HCT116 (cell line): ENCODE data around the gene CCDC30. TPM values are rescaled to one million over a fixed set of nuclear protein-coding genes. Genes with fewer than 3 reads are reported as not detected.

Experiments used
- ATAC-seq: fragments of 200-7000 bp; cut with Tn5 transposase; 2 replicates; pipeline ENCODE4 v1.9.1; 2020; ENCODE audit warnings: mild to moderate bottlenecking, moderate library complexity
- BruUV-seq: library from RNA; stranded (reverse); fragments of 400-500 nt; replicated peaks from 2 replicates; lab custom pipeline; 2021; lab: Mats Ljungman, UMichigan
- CTCF ChIA-PET: fragments of 300-600 bp; sonication (Branson Sonifier 250); formaldehyde crosslinking; loops from one replicate; lab custom pipeline; 2021; ENCODE audit warnings: antibody characterized with exemption; lab: Charles Lee
- POLR2A ChIA-PET: fragments of 300-600, 350-600 bp; sonication (Branson Sonifier 250); formaldehyde crosslinking; loops from one replicate; lab custom pipeline; 2021; ENCODE audit warnings: antibody characterized with exemption; lab: Charles Lee
- RAD21 ChIA-PET, 2 experiments: fragments of 300-600 bp; sonication (Branson Sonifier 250); formaldehyde crosslinking; loops; one replicate each; lab custom pipeline; 2023; ENCODE audit warnings: low total read pairs in 2 of 2; ENCODE audit not compliant: uncharacterized antibody in 2 of 2, unreplicated experiment in 2 of 2, low non-redundant PET in 1 of 2; lab: Charles Lee
- DNase-seq: peaks from one replicate; pipeline ENCODE4 v3.0.0-alpha.2; 2010; ENCODE audit warnings: low read depth, low spot score
- H2AFZ ChIP-seq: fragments of 200-600 bp; shearing (Covaris generic), sonication (generic); 2 replicates; pipeline ENCODE4 v1.6.1; 2017; ENCODE audit warnings: low read depth, mixed run types, mixed read lengths, antibody characterized with exemption, low read length; ENCODE audit not compliant: poor library complexity, severe bottlenecking
- H3K27ac ChIP-seq: 2 replicates; pipeline ENCODE4 v1.5.1; 2012; ENCODE audit warnings: low read depth, low read length
- H3K27me3 ChIP-seq: fragments of 200-600 bp; sonication (generic); 2 replicates; pipeline ENCODE4 v1.6.1; 2016; ENCODE audit warnings: mixed run types, low read length, mixed read lengths; ENCODE audit not compliant: insufficient read depth
- H3K36me3 ChIP-seq, 2 experiments: fragments of 200-500 bp in 1 of 2; fragments of 200-600 bp in 1 of 2; sonication (Bioruptor generic) in 1 of 2; sonication (generic) in 1 of 2; 2 replicates each; pipeline versions ENCODE4 v1.5.1 to v1.6.1; 2014 to 2016; ENCODE audit warnings: low read length in 2 of 2, inconsistent platforms in 1 of 2, mixed read lengths in 1 of 2, mixed run types in 1 of 2; ENCODE audit not compliant: insufficient read depth in 2 of 2, control insufficient read depth in 1 of 2
- H3K4me1 ChIP-seq, 2 experiments: fragments of 200-600 bp in 1 of 2; sonication (generic) in 1 of 2; 2 replicates each; pipeline versions ENCODE4 v1.5.1 to v1.6.1; 2012 to 2017; ENCODE audit warnings: low read length in 2 of 2, inconsistent platforms in 1 of 2, mild to moderate bottlenecking in 1 of 2, mixed read lengths in 1 of 2, mixed run types in 1 of 2, moderate library complexity in 1 of 2; ENCODE audit not compliant: insufficient read depth in 2 of 2, control insufficient read depth in 1 of 2
- H3K4me2 ChIP-seq: fragments of 200-600 bp; sonication (generic); 2 replicates; pipeline ENCODE4 v1.6.1; 2017; ENCODE audit warnings: mixed run types, low read length, mixed read lengths
- H3K4me3 ChIP-seq, 2 experiments: fragments of 200-600 bp in 1 of 2; sonication (generic) in 1 of 2; replicated peaks in 1 of 2; 2 replicates each; pipeline ENCODE4 v1.5.1; 2011 to 2016; ENCODE audit warnings: low read length in 2 of 2, control low read depth in 1 of 2, low read depth in 1 of 2, mild to moderate bottlenecking in 1 of 2, mixed read lengths in 1 of 2, mixed run types in 1 of 2
- H3K79me2 ChIP-seq: fragments of 200-600 bp; sonication (generic); 2 replicates; pipeline ENCODE4 v1.6.1; 2017; ENCODE audit warnings: mild to moderate bottlenecking, mixed run types, low read length, moderate library complexity, mixed read lengths; ENCODE audit not compliant: insufficient read depth
- H3K9ac ChIP-seq: fragments of 200-600 bp; sonication (generic); 2 replicates; pipeline ENCODE4 v1.6.1; 2016; ENCODE audit warnings: low read length, mixed read lengths
- H3K9me2 ChIP-seq: fragments of 200-600 bp; sonication (generic), shearing (Covaris generic); 2 replicates; pipeline ENCODE4 v1.6.1; 2017; ENCODE audit warnings: mixed run types, mild to moderate bottlenecking, moderate library complexity; ENCODE audit not compliant: insufficient read depth
- H3K9me3 ChIP-seq, 2 experiments: fragments of 200-500 bp in 1 of 2; fragments of 200-600 bp in 1 of 2; sonication (Bioruptor generic) in 1 of 2; sonication (generic) in 1 of 2; 2 replicates each; pipeline ENCODE4 v1.6.1; 2014 to 2017; ENCODE audit warnings: low read length in 2 of 2, mixed read lengths in 2 of 2, inconsistent platforms in 1 of 2, low read depth in 1 of 2, mild to moderate bottlenecking in 1 of 2, mixed run types in 1 of 2, moderate library complexity in 1 of 2; ENCODE audit not compliant: control insufficient read depth in 1 of 2, insufficient read depth in 1 of 2
- H4K20me1 ChIP-seq: fragments of 200-600 bp; sonication (generic), shearing (Covaris generic); 2 replicates; pipeline ENCODE4 v1.6.1; 2017; ENCODE audit warnings: mixed run types, mild to moderate bottlenecking, moderate library complexity; ENCODE audit not compliant: insufficient read depth
- CBX3 ChIP-seq: IDR thresholded peaks from 2 replicates; pipeline ENCODE4 v1.6.1; 2012; ENCODE audit warnings: low read depth
- ELF1 ChIP-seq: IDR thresholded peaks from 2 replicates; pipeline ENCODE4 v1.6.1; 2012; ENCODE audit warnings: low read depth, borderline replicate concordance
- RAD21 ChIP-seq: IDR thresholded peaks from 2 replicates; pipeline ENCODE4 v1.6.1; 2012; ENCODE audit warnings: low read depth, mild to moderate bottlenecking
- SIN3A ChIP-seq: IDR thresholded peaks from 2 replicates; pipeline ENCODE4 v1.6.1; 2012; ENCODE audit warnings: low read depth
- TCF7L2 ChIP-seq: IDR thresholded peaks from 2 replicates; pipeline ENCODE4 v1.7.0; 2011; ENCODE audit warnings: borderline replicate concordance, inconsistent platforms; ENCODE audit not compliant: insufficient read depth, insufficient read length; ENCODE audit errors: extremely low read depth
- YY1 ChIP-seq: IDR thresholded peaks from 2 replicates; pipeline ENCODE4 v1.6.1; 2011; ENCODE audit warnings: low read length, low read depth, moderate library complexity, mild to moderate bottlenecking; ENCODE audit not compliant: insufficient replicate concordance; ENCODE audit errors: extremely low read depth
- ZNF274 ChIP-seq: fragments of 200-500 bp; sonication (Bioruptor generic); IDR thresholded peaks from 2 replicates; pipeline ENCODE4 v1.6.1; 2014; ENCODE audit warnings: mild to moderate bottlenecking, low read depth, low read length, inconsistent platforms
- intact Hi-C: fragments of 100-400 bp; cut with micrococcal nuclease; formaldehyde crosslinking; loops from 2 replicates; pipeline ENCODE4 v1.10.0; 2022
- total RNA-seq: library from RNA; stranded (reverse); gene quantifications from one replicate; pipeline ENCODE4 v1.2.1, GENCODE V29; 2021; ENCODE audit not compliant: unreplicated experiment
- TF ChIP-seq, protein P1 (sequence below): IDR thresholded peaks from 2 replicates; pipeline ENCODE4 v1.6.1; 2012

Gene CCDC30
- total RNA-seq, 1 experiment from 2014 or later: 2.0 TPM

GRCh38 chr1:42533101-42533863, 70.2 kb downstream of the CCDC30 start:
- intact Hi-C loops: no loop called here
- Histone ChIP-seq H3K4me1 (peaks cover 0 to 5% of the 10 kb centered on the region in 2 experiments; a peak in 1 of 4 replicates), H3K36me3 (no peaks in the 10 kb centered on the region), H3K4me2 (no peak overlapping the region), H3K9ac (no peak overlapping the region), H3K4me3 (no peak overlapping the region), H3K27me3 (no peaks in the 10 kb centered on the region), H2AFZ (no peak overlapping the region), H3K9me3 (no peaks in the 10 kb centered on the region), H3K9me2 (no peaks in the 10 kb centered on the region), H3K27ac (no peak overlapping the region), H3K79me2 (no peaks in the 10 kb centered on the region), H4K20me1 (no peaks in the 10 kb centered on the region)
- ChIA-PET CTCF (no interaction called here), POLR2A (no interaction called here), RAD21 (no interaction called here)
- no peak for DNase-seq
- ATAC-seq: no peak; the same call in 1 of the 2 replicates
- no TSS peak for BruUV-seq
- TF ChIP-seq ZNF274: no peak
- no peak for TF ChIP-seq SIN3A
- no peak for TF ChIP-seq RAD21
- TF ChIP-seq YY1: no peak

GRCh38 chr1:42541104-42541503, 78.0 kb downstream of the CCDC30 start:
- no peaks in the 10 kb centered on the region for H3K9me2 ChIP-seq
- intact Hi-C loops: no loop called here
- ATAC-seq: no peak
- no peaks in the 10 kb centered on the region for H4K20me1 ChIP-seq
- no peak overlapping the region for H3K4me2 ChIP-seq
- no peaks in the 10 kb centered on the region for H3K27me3 ChIP-seq
- DNase-seq: no peak
- TF ChIP-seq TCF7L2: no peak
- no peak for TF ChIP-seq RAD21
- no peak for TF ChIP-seq ELF1
- TF ChIP-seq ZNF274: no peak
- TF ChIP-seq, protein P1, sequence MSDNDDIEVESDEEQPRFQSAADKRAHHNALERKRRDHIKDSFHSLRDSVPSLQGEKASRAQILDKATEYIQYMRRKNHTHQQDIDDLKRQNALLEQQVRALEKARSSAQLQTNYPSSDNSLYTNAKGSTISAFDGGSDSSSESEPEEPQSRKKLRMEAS: no peak
- no peak for TF ChIP-seq SIN3A
- TF ChIP-seq CBX3: no peak
- TF ChIP-seq, all 23 proteins: peak for 0
- Histone ChIP-seq H3K4me1 (no peaks in the 10 kb centered on the region), H3K4me3 (no peak overlapping the region), H3K9me3 (no peaks in the 10 kb centered on the region), H3K27ac (no peak overlapping the region), H3K36me3 (no peaks in the 10 kb centered on the region), H3K9ac (no peak overlapping the region), H2AFZ (no peak overlapping the region), H3K79me2 (no peaks in the 10 kb centered on the region)
- ChIA-PET POLR2A (no interaction called here), RAD21 (no interaction called here), CTCF (no interaction called here)
- no TSS peak for BruUV-seq
